ENCODE data around the gene RRP8.

DNA sequence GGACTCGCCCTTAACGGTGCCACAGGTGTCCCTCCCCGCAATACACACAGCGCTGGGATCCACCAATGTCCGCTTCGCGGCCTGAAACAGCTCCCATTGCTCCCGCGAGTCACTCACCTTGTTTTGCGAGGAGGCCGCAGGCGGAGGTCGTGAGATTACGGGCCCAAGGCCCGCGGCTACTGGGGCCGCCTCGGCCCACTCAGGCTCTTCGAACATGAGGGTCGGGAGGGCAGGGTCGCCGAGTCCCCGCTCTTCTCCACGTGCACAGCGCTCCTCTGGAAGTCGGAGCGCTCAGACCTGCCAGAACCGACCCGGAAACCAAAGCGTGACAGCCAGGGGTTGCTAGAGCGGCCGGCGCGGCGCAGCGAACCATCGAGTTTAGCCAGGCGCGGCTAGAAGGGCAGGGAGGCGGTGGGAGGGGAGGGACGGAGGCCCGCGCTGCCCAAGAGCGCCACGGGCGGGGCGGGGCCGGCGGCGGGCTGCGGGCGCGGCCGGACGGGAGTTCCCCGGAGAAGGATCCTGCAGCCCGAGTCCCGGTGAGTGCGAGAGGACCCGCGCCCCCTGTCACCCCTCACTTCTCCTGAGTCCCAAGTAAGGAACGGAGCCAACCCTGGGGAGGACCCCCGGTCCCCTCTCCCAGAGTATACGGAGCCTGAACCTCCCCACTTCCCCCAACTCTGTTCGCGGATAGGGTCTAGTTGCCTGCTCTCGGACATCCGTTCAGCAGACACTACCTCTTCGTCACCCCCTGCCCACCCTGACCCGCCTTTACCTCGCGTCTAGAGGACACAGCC, at the start of gene RRP8, which contains the start of gene ILK:
- TF ChIP-seq, protein P1, sequence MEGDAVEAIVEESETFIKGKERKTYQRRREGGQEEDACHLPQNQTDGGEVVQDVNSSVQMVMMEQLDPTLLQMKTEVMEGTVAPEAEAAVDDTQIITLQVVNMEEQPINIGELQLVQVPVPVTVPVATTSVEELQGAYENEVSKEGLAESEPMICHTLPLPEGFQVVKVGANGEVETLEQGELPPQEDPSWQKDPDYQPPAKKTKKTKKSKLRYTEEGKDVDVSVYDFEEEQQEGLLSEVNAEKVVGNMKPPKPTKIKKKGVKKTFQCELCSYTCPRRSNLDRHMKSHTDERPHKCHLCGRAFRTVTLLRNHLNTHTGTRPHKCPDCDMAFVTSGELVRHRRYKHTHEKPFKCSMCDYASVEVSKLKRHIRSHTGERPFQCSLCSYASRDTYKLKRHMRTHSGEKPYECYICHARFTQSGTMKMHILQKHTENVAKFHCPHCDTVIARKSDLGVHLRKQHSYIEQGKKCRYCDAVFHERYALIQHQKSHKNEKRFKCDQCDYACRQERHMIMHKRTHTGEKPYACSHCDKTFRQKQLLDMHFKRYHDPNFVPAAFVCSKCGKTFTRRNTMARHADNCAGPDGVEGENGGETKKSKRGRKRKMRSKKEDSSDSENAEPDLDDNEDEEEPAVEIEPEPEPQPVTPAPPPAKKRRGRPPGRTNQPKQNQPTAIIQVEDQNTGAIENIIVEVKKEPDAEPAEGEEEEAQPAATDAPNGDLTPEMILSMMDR (conservative IDR thresholded peaks at IDR 0.05; ENCODE audit: low read depth, low read length) = no peak
- TF ChIP-seq EZH2 (IDR thresholded peaks at IDR 0.05; ENCODE audit: low read length, unreplicated experiment) (no peak), EZH2phosphoT487 (IDR thresholded peaks at IDR 0.05; ENCODE audit: borderline replicate concordance, low read length) (no peak)
